Neural cell (in vitro differentiated cells): ENCODE data around the gene NCS1.

Experiments used
- EP300 ChIP-seq: fragments of 450-650 bp; conservative IDR thresholded peaks from 2 replicates; pipeline ENCODE4 v1.6.1; 2014; ENCODE audit warnings: antibody characterized with exemption, mild to moderate bottlenecking, moderate library complexity; ENCODE audit not compliant: poor library complexity, severe bottlenecking
- EZH2 ChIP-seq: fragments of 200-600, 300-800 bp; shearing (Covaris generic), sonication (generic); IDR thresholded peaks from 2 replicates; pipeline ENCODE4 v1.6.1; 2014; ENCODE audit warnings: antibody characterized with exemption, low read length, borderline replicate concordance, mild to moderate bottlenecking; ENCODE audit not compliant: insufficient read depth, poor library complexity, severe bottlenecking
- MXI1 ChIP-seq: fragments of 450-650 bp; conservative IDR thresholded peaks from 2 replicates; pipeline ENCODE4 v1.6.1; 2014; ENCODE audit warnings: antibody characterized with exemption, mild to moderate bottlenecking; ENCODE audit not compliant: poor library complexity, severe bottlenecking
- POLR2AphosphoS5 ChIP-seq: IDR thresholded peaks from 2 replicates; pipeline ENCODE4 v1.6.1; 2012
- RAD21 ChIP-seq: fragments of 450-650 bp; conservative IDR thresholded peaks from 2 replicates; pipeline ENCODE4 v1.6.1; 2014; ENCODE audit warnings: antibody characterized with exemption, mild to moderate bottlenecking, moderate library complexity
- TAF1 ChIP-seq: IDR thresholded peaks from 2 replicates; pipeline ENCODE4 v1.6.1; 2012; ENCODE audit warnings: low read depth
- TF ChIP-seq, protein P1 (sequence below): fragments of 450-650 bp; IDR thresholded peaks from 2 replicates; pipeline ENCODE4 v1.5.1; 2014; ENCODE audit warnings: antibody characterized with exemption, mild to moderate bottlenecking, moderate library complexity; ENCODE audit not compliant: poor library complexity, severe bottlenecking
- TF ChIP-seq, protein P2 (sequence below): IDR thresholded peaks from 2 replicates; pipeline ENCODE4 v1.6.1; 2012; ENCODE audit warnings: borderline replicate concordance

DNA sequence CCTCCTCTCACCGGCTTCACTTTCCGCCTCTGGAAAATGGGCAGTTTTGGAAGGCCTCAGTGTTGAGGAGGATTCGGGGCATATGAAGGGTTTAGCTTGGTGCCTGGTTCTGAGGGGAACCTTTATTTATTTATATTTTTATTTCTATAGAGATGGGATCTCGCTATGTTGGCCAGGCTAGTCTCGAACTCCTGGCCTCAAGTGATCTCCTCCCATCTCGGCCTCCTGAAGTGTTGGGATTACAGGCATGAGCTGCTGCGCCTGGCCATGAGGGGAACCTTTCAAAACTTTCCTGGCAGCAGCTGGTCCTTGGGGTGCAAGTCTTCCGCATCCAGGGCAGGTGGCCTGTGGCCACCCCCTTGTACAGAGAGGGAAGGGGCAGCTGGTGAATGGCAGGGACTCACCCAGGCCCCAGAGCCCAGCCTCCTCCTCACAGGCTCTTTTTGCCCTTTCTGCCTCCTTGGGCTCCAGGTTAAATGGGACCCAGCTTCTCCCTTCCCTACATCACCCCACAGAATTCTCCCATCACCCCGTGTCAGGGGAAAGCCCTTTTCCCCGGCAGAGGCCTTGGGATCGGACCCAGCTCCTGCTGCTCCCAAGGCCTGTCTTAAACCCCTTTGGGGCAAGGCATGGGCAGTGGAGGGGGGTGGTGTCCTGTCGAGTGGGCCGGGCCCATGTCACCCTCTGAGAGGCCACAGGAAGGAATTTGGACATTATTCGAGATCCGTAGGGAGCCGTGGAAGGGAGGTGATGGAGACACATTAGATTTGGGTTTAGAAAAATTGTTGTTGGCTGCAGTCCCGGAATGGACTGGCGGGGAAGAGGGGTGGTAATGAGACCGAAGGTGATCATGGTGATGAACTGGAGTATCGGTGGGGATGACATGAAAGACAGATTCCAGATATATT, 5.9 kb downstream of the NCS1 start:
- TF ChIP-seq, protein P1, sequence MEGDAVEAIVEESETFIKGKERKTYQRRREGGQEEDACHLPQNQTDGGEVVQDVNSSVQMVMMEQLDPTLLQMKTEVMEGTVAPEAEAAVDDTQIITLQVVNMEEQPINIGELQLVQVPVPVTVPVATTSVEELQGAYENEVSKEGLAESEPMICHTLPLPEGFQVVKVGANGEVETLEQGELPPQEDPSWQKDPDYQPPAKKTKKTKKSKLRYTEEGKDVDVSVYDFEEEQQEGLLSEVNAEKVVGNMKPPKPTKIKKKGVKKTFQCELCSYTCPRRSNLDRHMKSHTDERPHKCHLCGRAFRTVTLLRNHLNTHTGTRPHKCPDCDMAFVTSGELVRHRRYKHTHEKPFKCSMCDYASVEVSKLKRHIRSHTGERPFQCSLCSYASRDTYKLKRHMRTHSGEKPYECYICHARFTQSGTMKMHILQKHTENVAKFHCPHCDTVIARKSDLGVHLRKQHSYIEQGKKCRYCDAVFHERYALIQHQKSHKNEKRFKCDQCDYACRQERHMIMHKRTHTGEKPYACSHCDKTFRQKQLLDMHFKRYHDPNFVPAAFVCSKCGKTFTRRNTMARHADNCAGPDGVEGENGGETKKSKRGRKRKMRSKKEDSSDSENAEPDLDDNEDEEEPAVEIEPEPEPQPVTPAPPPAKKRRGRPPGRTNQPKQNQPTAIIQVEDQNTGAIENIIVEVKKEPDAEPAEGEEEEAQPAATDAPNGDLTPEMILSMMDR = no peak
- TF ChIP-seq EZH2 (no peak), POLR2AphosphoS5 (no peak), RAD21 (no peak), MXI1 (no peak), TAF1 (no peak), EP300 (no peak)
- TF ChIP-seq, protein P2, sequence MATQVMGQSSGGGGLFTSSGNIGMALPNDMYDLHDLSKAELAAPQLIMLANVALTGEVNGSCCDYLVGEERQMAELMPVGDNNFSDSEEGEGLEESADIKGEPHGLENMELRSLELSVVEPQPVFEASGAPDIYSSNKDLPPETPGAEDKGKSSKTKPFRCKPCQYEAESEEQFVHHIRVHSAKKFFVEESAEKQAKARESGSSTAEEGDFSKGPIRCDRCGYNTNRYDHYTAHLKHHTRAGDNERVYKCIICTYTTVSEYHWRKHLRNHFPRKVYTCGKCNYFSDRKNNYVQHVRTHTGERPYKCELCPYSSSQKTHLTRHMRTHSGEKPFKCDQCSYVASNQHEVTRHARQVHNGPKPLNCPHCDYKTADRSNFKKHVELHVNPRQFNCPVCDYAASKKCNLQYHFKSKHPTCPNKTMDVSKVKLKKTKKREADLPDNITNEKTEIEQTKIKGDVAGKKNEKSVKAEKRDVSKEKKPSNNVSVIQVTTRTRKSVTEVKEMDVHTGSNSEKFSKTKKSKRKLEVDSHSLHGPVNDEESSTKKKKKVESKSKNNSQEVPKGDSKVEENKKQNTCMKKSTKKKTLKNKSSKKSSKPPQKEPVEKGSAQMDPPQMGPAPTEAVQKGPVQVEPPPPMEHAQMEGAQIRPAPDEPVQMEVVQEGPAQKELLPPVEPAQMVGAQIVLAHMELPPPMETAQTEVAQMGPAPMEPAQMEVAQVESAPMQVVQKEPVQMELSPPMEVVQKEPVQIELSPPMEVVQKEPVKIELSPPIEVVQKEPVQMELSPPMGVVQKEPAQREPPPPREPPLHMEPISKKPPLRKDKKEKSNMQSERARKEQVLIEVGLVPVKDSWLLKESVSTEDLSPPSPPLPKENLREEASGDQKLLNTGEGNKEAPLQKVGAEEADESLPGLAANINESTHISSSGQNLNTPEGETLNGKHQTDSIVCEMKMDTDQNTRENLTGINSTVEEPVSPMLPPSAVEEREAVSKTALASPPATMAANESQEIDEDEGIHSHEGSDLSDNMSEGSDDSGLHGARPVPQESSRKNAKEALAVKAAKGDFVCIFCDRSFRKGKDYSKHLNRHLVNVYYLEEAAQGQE = no peak
